Measurements from ENCODE around the gene SPINT2.

GRCh38 chr19:38221421-38221820 lies 43.0 kb upstream of the SPINT2 start:
- TF ChIP-seq NFRKB (IDR thresholded peaks at IDR 0.05): no peak
- TF ChIP-seq SP1 (IDR thresholded peaks at IDR 0.05): no peak
- TF ChIP-seq ELF4 (IDR thresholded peaks at IDR 0.05): no peak
- no peak for TF ChIP-seq BHLHE40 (IDR thresholded peaks at IDR 0.05; ENCODE audit: borderline replicate concordance)
- no peak for TF ChIP-seq L3MBTL2 (conservative IDR thresholded peaks at IDR 0.05)
- TF ChIP-seq HDGF (IDR thresholded peaks at IDR 0.05; ENCODE audit: borderline replicate concordance): no peak
- no peak for TF ChIP-seq FOXM1 (IDR thresholded peaks at IDR 0.05; ENCODE audit: borderline replicate concordance)
- no peak for TF ChIP-seq TARDBP (IDR thresholded peaks at IDR 0.05)
- TF ChIP-seq ZNF384 (IDR thresholded peaks at IDR 0.05): no peak
